Endothelial cell (in vitro differentiated cells): Measurements from ENCODE around the gene RASSF1. TPM values are rescaled to one million over a fixed set of nuclear protein-coding genes. Genes with fewer than 3 reads are reported as not detected.
A peak's percentile ranks its signal among the peaks of the same experiment; 100 is the strongest.

Source experiments
- DNase-seq: peaks from one replicate; pipeline ENCODE4 v3.0.0; 2021; ENCODE audit warnings: low spot score
- H3K27ac Mint-ChIP-seq: one replicate; pipeline ENCODE4 v1.8.0; 2021; ENCODE audit warnings: mixed read lengths, inconsistent platforms; ENCODE audit not compliant: unreplicated experiment
- H3K27me3 Mint-ChIP-seq: one replicate; pipeline ENCODE4 v1.8.0; 2021; ENCODE audit warnings: mild to moderate bottlenecking, moderate library complexity, mixed read lengths, inconsistent platforms; ENCODE audit not compliant: unreplicated experiment
- H3K36me3 Mint-ChIP-seq: one replicate; pipeline ENCODE4 v1.8.0; 2021; ENCODE audit warnings: mild to moderate bottlenecking, low read depth, mixed read lengths, inconsistent platforms; ENCODE audit not compliant: unreplicated experiment
- H3K4me1 Mint-ChIP-seq: one replicate; pipeline ENCODE4 v1.8.0; 2021; ENCODE audit warnings: mild to moderate bottlenecking, mixed read lengths, inconsistent platforms; ENCODE audit not compliant: unreplicated experiment
- H3K4me3 Mint-ChIP-seq: one replicate; pipeline ENCODE4 v1.8.0; 2021; ENCODE audit warnings: mild to moderate bottlenecking, mixed read lengths, inconsistent platforms; ENCODE audit not compliant: unreplicated experiment
- H3K9me3 Mint-ChIP-seq: one replicate; pipeline ENCODE4 v1.8.0; 2021; ENCODE audit warnings: mixed read lengths, inconsistent platforms; ENCODE audit not compliant: unreplicated experiment
- total RNA-seq: library from RNA; stranded (reverse); fragmentation: NEBNext Ultra II Directional; extraction: Animal tissue kit (Norgen Biotek cat#: 25700); gene quantifications from one replicate; pipeline ENCODE4 v1.2.1, GENCODE V29; 2021; ENCODE audit not compliant: unreplicated experiment
- TF ChIP-seq, protein P1 (sequence below): fragments of 200-600 bp; sonication (generic); IDR thresholded peaks from one replicate; pipeline ENCODE4 v1.5.0; 2021; ENCODE audit warnings: antibody characterized with exemption; ENCODE audit not compliant: unreplicated experiment

RASSF1 gene
- total RNA-seq, 1 donor from 2014 or later: 14.8 TPM

DNA sequence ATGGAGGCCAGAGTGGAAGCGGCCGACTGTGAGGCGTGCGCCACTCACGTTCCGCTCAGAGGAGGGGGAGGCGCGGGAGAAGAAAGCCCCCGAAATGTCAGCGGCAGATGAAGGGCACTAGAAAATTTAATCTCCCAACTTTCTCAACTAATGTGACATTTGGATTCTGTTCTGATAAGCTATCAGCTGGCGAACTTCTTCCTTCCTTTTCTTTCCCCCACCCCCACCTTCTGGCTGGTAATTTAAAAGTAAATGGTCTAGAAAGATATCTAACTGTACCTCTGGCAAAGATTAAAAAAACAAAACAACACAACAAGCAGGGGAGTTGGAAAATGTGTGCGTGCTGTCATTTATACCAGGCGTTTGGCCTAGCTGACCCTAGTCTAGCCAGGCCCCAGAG lies 45.1 kb upstream of the RASSF1 start:
- Mint-ChIP-seq H3K27me3 (peaks cover 1% of the 10 kb centered on the region), H3K9me3 (no peaks in the 10 kb centered on the region), H3K4me3 (no peak overlapping the region), H3K27ac (no peak overlapping the region), H3K36me3 (peaks cover 4% of the 10 kb centered on the region), H3K4me1 (peaks cover 8% of the 10 kb centered on the region)
- DNase-seq: no peak
- TF ChIP-seq, protein P1, sequence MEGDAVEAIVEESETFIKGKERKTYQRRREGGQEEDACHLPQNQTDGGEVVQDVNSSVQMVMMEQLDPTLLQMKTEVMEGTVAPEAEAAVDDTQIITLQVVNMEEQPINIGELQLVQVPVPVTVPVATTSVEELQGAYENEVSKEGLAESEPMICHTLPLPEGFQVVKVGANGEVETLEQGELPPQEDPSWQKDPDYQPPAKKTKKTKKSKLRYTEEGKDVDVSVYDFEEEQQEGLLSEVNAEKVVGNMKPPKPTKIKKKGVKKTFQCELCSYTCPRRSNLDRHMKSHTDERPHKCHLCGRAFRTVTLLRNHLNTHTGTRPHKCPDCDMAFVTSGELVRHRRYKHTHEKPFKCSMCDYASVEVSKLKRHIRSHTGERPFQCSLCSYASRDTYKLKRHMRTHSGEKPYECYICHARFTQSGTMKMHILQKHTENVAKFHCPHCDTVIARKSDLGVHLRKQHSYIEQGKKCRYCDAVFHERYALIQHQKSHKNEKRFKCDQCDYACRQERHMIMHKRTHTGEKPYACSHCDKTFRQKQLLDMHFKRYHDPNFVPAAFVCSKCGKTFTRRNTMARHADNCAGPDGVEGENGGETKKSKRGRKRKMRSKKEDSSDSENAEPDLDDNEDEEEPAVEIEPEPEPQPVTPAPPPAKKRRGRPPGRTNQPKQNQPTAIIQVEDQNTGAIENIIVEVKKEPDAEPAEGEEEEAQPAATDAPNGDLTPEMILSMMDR: no peak

DNA sequence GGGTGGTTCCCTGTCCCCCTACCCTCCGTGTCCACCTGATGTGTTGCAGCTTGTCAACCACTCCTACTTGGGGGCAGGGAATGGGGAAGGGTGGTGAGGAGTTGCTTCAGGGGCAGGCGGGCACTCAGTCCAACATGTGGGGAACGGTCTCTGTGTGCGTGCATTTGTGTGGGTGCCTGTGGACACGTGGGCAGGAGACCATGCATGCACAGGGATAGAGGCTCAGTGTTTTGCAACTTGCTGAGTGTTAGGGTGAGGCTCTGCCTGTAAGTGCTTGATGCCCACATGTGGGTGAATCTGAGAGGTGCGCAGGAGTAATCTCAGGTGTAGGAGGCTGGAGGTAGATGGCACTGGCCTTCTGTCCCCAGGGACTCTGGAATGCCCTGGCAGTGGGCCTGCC lies 43.1 kb upstream of the RASSF1 start:
- Mint-ChIP-seq H3K4me1 (peaks cover 8% of the 10 kb centered on the region), H3K4me3 (peak overlapping the region; percentile 5), H3K27ac (no peak overlapping the region), H3K27me3 (peaks cover 1% of the 10 kb centered on the region), H3K9me3 (no peaks in the 10 kb centered on the region), H3K36me3 (peaks cover 4% of the 10 kb centered on the region)
- no peak for DNase-seq
- TF ChIP-seq, protein P1: no peak

- TF ChIP-seq, protein P1: no peak
- Mint-ChIP-seq H3K27ac (no peak overlapping the region), H3K4me1 (peaks cover 8% of the 10 kb centered on the region), H3K27me3 (peaks cover 4% of the 10 kb centered on the region), H3K4me3 (no peak overlapping the region), H3K36me3 (peaks cover 4% of the 10 kb centered on the region), H3K9me3 (no peaks in the 10 kb centered on the region)
- DNase-seq: no peak
Observed at GRCh38 chr3:50382722-50383121, 42.1 kb upstream of the RASSF1 start.

GRCh38 chr3:50381383-50381782 lies 40.7 kb upstream of the RASSF1 start:
- Mint-ChIP-seq H3K9me3 (no peaks in the 10 kb centered on the region), H3K36me3 (peaks cover 4% of the 10 kb centered on the region), H3K4me1 (peaks cover 10% of the 10 kb centered on the region), H3K27ac (no peak overlapping the region), H3K4me3 (no peak overlapping the region), H3K27me3 (peaks cover 8% of the 10 kb centered on the region)
- DNase-seq: no peak
- TF ChIP-seq, protein P1: no peak

DNA sequence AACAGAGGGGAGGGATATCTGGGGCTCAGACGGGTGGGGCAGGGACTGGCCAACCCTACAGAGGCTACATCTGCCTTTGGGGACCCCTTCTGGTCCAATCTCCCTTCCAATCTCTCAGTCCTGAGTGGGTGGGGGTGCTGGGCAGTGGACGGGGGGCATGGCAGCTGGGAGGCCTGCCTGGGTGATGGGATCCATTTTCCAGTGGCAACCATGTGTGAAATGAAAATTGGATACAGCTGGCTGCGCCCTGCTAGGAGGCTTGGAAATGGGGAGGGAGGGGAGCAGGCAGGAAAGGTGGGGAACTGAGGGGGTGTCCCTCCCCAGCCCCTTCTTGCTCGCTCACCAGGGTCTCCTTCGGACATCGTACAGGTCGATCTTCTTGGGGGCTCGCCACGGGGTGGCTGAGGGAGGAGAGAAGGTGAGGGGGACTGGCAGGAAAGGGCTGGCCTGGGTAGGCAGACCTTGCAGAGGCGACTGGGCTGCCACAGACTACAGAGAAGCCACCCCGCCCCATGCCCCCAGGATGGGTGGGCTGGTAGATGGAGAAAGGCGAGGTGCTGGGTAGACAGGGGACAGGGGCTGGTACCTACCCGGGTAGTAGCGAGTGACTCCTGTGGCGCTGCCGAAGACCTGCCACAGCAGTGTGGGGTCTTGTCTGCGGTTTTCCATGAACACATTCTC lies 39.9 kb upstream of the RASSF1 start:
- Mint-ChIP-seq H3K27ac (no peak overlapping the region), H3K9me3 (no peaks in the 10 kb centered on the region), H3K36me3 (no peaks in the 10 kb centered on the region), H3K27me3 (peaks cover 10% of the 10 kb centered on the region), H3K4me3 (no peak overlapping the region), H3K4me1 (peaks cover 10% of the 10 kb centered on the region)
- no peak for DNase-seq
- TF ChIP-seq, protein P1: no peak
